Epithelial cell of prostate (primary cell): ENCODE measurements around the gene ATF3.
A peak's percentile ranks its signal among the peaks of the same experiment; 100 is the strongest.

ENCODE experiments used
- DNase-seq: peaks from one replicate; pipeline ENCODE4 v3.0.0-alpha.2; 2011; ENCODE audit warnings: low read depth, low spot score
- H3K27ac ChIP-seq: fragments of 450-650 bp; 2 replicates; pipeline ENCODE4 v1.5.1; 2017; ENCODE audit warnings: mild to moderate bottlenecking

Gene ATF3

GRCh38 chr1:212608392-212608958 lies at the start of gene ATF3:
Gene ATF3, plus strand, starts transcription at chr1:212608761. Its CDS starts 6,261 bp downstream, at chr1:212615022.
- DNase-seq, result peak; percentile 99
- H3K27ac ChIP-seq, result peak within 1 kb of the TSS; percentile 77

GRCh38 chr1:212559929-212560328 lies 48.6 kb upstream of the ATF3 start:
- no peak overlapping the region for H3K27ac ChIP-seq
- no peak for DNase-seq

- no peak for DNase-seq
- peak overlapping the region; percentile 10 for H3K27ac ChIP-seq
Observed at GRCh38 chr1:212560933-212561460, 47.6 kb upstream of the ATF3 start.

DNA sequence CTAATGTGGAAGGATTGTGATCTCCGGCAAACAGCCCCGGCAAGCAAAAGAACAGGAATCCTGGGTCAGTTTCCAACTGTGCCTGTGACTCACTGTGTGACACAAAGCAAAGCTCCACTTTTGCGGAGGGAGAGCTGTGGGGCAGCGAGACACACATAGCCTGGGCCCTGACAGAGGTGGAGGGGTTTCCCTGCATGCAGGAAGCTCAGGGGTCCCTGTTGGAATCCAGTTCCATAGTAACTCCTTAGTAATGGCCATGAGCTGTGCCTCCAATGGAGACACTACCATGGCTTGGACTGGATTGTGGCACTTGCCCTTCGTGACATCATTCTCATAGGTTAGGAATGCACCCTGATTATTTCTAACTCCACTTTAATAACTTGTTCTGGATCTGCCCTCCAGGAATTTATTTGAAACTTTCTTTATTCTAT lies 47.0 kb upstream of the ATF3 start:
- peak overlapping the region; percentile 10 for H3K27ac ChIP-seq

DNA sequence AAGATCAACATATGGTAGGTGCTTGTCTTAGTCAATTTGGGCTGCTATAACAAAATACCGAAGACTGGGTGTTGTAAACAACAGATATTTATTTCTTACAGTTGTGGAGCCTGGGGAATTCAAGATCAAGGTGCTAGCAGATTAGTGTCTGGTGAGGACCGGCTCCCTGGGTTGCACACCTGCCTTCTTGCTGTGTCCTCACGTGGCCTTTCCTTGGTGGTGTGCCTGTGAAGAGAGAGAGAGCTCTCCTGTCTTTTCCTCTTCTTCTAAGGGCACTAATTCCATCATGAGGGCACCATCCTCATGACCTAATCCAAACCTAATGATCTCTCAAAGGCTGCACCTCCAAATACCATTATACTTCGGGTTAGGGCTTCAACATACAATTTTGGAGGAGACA lies 45.8 kb upstream of the ATF3 start:
- H3K27ac ChIP-seq, result no peak overlapping the region
- no peak for DNase-seq

More for the DNA sequence above, 47.0 kb upstream of the ATF3 start:
- no peak for DNase-seq

GRCh38 chr1:212565079-212565478 lies 43.5 kb upstream of the ATF3 start:
- no peak overlapping the region for H3K27ac ChIP-seq
- no peak for DNase-seq

GRCh38 chr1:212565571-212566305 lies 42.8 kb upstream of the ATF3 start:
- H3K27ac ChIP-seq, result no peak overlapping the region
- DNase-seq, result no peak

GRCh38 chr1:212566522-212567479 lies 41.8 kb upstream of the ATF3 start:
- DNase-seq, result peak; percentile 68
- H3K27ac ChIP-seq, result no peak overlapping the region

- no peak overlapping the region for H3K27ac ChIP-seq
- no peak for DNase-seq
Observed at GRCh38 chr1:212567638-212568037, 40.9 kb upstream of the ATF3 start.

GRCh38 chr1:212568978-212569537 lies 39.5 kb upstream of the ATF3 start:
- no peak for DNase-seq
- no peak overlapping the region for H3K27ac ChIP-seq

DNA sequence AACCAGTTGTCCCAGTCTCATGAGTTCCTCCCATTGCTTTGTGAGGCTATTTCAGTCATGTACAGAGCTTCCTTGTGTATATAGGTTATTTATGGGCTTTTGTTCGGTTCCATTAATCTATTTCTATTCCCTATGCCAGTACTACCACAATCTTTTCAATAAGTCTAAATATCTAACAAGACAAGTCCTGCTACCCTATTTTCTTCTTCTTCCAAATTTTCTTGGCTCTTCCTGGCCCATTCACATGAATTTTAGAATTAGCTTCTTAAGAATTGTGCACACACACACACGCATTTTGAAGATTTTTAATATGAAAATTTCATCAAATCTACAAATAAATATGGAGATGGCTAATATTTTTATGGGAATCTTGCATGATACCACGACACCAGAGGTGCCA lies 33.8 kb upstream of the ATF3 start:
- H3K27ac ChIP-seq, result no peak overlapping the region
- no peak for DNase-seq

GRCh38 chr1:212575333-212575732 lies 33.2 kb upstream of the ATF3 start:
- no peak overlapping the region for H3K27ac ChIP-seq
- no peak for DNase-seq

DNA sequence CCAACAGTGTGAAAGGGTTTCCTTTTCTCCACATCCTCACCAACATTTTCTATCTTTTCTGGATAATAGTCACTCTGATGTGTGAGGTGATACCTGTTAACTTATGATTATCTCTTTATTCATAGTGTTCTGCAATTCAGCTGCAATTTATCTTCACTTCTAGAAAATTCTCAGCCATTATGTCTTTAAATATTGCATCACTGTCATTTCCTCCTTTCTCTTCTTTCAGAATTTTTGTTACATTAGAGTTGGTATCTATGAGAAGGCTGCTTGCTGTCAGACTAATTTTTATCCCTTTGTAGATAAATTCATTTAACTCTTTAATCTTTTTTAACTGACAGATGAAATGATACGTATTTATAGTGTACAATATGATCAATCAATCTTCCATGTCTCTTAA lies 30.5 kb upstream of the ATF3 start:
- no peak for DNase-seq
- H3K27ac ChIP-seq, result no peak overlapping the region

DNA sequence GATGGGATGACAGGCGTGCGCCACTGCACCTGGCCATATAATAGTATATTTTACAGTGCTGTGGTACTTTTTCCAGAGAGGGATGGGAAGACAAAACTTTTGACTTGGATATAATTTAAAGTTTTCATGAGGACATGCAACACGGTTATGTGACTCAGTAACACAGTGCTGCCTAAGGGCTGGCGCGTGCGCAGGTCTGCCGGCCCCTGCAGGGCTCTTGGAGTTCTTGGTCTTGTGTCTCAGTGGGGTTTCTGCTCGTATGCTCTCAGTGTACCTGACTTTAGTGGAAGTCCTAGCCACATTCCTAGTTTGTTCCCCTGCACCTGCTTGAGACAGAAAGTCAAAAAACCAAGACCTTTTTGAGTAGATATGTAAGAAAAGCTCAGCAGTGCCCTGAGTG lies 27.5 kb upstream of the ATF3 start:
- H3K27ac ChIP-seq, result no peak overlapping the region
- no peak for DNase-seq

GRCh38 chr1:212582291-212582690 lies 26.3 kb upstream of the ATF3 start:
- H3K27ac ChIP-seq, result no peak overlapping the region
- DNase-seq, result no peak

DNA sequence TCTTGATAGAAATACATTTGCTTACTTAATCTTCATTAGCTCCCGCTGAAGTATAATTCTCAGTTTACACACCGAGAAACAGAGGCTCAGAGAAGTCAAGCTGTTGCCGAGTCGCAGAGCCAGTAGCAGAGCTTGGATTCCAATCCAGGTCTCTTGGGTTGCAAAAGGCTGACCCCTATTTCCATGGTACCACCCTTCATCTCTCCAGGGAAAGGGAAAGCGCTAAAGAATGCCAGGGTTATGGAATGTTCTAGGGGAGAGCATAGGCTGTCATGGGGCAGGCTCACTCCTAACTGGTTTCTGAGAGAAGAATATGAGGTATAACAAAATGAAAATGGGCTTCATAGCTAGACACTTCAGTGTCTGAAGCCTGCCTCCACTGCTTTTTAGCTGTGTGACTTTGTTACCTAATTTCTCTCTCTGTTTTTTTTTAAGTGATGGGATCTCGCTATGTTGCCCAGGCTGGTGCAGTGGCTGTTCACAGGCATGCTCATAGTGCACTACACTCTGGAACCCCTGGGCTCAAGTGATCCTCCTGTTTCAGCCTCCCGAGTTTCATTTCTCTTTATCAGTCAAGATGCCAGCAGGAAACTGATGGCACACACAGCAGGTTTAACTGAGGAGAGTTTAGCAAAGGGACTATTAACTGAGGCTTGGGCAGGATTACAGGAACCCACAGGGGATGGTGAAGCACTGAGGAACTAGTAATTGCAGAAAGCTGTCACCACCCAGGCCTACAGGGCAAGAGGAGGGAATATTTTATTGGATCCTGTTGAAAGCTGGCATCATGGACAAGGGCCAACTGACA lies 25.5 kb upstream of the ATF3 start:
- no peak for DNase-seq
- H3K27ac ChIP-seq, result no peak overlapping the region

GRCh38 chr1:212583643-212584042 lies 24.9 kb upstream of the ATF3 start:
- no peak for DNase-seq
- H3K27ac ChIP-seq, result no peak overlapping the region

GRCh38 chr1:212584092-212584886 lies 24.3 kb upstream of the ATF3 start:
- no peak overlapping the region for H3K27ac ChIP-seq
- no peak for DNase-seq

DNA sequence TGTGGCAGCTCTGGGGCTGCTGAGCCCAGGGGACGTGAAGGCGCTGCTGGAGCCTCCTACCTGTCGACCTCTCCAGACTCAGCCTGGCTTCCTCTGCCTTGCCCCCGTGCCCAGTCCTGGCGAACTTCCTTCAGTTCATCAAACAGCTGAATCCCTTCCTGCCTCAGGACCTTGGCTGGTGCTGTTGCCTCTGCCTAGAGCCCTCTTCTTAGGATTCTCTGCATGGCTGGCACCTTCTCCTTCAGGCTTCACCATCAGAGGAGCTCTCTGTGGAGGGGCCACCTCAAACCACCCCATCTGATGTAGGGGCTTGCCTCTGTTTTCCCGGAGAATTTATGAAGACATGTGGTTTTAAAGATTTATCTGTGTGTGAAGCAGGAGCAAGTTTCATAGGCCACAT lies 23.4 kb upstream of the ATF3 start:
- no peak for DNase-seq
- no peak overlapping the region for H3K27ac ChIP-seq
